Stimulated activated CD8-positive, alpha-beta memory T cell treated with anti-CD3 and anti-CD28 coated beads, Interleukin-4, amount 100 ng/mL, for 24 hours (primary cell): ENCODE measurements around the gene PANX3.

Experiments
- DNase-seq: peaks from one replicate; pipeline ENCODE4 v3.0.0-alpha.2; 2020; ENCODE audit warnings: low read depth

PANX3 gene

DNA sequence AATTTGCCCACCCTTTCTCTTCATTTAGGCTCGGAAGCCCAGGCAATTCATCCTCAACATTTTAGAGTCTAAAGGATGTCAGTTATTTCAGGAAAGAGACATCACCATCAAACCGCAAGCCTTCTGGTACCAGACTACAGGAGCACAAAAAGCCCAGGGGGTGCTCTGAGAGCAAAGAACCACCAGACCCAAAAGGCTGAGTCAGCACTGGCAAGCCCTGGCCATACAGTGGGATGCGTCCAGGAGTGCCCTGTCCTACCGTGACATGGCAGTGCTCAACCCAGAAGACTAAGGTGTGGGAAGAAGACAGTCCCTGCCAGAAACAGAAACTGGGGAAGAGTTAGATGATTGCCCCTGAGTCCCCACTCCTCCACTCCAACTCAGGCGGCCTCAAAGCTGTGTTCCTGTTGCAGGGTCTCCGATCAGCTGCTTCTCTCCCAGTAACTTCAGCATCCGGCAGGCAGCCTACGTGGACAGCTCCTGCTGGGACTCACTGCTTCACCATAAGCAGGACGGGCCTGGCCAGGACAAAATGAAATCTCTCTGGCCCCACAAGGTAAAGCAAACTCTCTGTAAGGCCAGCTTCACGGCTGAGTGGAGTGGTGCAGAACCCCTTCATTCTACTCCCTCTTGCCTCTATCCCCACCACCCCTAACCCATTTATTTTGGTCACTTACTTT lies 1.5 kb downstream of the PANX3 start:
- DNase-seq: no peak

DNA sequence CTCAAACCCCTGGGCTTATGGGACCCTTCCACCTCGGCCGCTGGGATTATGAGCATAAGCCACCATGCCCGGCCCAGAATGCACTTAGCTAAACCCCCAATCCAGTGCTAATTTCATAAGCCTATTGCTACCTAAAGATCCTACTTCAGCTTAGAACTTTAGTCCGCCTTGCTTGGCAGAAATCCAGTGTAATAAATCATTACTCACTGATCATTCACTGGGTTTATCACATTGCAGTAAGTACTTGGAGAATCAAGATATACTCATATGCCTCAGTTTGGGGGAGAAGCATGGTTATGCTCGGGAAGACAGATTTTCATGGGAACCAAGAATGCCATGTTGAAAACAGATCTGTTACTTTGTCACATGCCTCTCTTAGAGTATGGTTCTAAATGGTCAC lies 7.6 kb downstream of the PANX3 start:
- no peak for DNase-seq

DNA sequence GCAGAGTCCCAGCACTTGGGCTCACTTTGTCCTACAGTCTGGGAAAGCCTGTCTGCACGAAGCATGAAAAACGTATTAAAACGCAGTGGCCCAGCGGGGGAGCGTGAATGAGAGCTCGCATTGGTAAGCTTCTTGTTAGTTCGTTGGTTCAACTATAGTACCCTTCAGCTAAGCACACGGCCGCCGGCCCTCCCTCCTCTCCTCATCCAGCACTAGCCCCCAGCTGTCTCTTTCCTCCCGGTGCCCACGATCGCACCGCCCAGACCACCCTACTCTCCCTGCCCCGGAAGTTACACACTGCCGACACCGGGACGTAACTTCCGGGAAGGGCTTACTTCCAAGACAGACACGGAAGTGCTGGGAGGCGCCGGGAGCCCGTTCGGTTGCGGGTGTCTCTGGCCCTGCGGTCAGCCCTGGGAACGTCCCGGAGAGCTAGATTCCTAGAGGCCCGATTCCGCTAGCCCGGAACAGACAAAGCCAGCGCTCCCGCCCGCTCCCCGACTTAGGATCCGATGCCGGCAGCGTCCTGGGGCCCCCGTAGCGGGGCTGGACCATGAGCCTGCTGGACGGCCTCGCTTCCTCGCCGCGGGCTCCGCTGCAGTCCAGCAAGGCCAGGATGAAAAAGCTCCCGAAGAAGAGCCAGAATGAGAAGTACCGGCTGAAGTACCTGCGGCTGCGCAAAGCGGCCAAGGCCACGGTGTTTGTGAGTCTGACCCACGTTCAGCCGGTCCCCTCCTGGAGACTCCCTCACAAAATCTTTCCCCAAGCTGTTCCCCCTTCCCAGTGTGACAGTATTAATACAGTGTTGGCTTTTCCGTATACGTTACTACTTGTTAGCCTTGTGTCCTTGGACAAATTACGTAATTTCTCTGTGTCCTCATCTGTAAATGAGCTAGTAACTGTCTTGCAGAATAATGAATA lies 11.6 kb downstream of the PANX3 start, which contains the start of gene TBRG1:
Gene TBRG1 (plus strand): TSS at position 334 of the 921 bp plus-strand sequence. CDS start 220 bp downstream, at position 554.
- peak; percentile 76 for DNase-seq

DNA sequence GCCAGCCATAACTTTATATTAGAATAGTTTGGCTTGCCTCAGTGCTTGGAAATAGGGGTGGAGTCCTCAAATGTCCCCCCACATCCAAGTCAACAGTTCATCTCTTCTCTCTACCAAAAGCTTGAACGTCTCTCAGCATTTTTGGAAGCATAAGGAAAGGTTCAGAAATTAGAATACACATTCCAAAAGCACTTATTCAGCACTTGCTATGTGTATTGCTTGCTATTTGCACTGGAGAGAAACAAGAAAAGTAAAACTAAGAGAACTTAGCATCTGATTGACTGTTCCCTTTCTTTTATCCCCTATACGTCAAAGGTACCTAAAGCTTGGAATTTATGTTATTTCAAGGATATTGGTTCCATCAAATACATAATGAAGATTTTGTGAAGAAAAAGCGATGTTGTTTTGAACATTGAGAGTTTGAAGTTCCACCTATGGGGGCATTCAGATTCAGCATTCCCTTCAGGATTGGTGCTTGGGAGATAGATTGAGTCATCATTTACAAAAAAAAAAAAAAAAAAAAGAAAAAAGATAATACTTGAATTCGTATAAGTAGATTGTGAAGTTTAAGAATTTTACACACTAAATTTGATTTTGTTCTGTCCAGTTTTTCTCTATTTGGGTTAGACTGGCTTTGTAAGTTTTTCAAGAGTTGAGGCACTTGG lies 12.8 kb downstream of the PANX3 start:
- DNase-seq: no peak

DNA sequence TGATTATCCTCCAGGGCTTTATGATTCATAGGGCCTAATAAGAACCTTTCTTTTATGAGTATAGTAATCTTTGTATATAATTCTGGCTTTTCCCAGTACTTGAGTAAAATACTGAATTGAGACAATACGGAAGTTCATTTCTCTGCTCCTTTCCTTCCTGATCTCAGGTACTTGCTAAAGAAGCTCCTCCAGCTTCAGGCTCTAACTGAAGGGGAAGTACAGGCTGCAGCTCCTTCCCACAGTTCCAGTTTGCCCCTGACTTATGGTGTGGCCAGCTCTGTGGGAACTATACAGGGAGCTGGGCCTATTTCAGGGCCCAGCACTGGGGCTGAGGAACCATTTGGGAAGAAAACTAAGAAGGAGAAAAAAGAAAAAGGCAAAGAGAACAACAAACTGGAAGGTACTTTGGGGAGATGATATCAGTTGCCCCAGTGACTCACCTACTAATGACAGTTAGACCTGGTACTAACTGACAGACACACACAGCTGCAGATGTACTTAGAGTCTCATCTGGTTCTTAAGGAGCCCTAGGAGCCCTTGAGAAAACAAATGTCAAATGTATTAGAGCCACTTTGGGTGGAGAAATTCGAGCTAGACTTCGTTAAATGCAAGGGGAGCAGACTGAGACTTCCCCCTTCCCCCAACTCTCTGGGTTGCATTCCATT lies 14.4 kb downstream of the PANX3 start:
- no peak for DNase-seq

DNA sequence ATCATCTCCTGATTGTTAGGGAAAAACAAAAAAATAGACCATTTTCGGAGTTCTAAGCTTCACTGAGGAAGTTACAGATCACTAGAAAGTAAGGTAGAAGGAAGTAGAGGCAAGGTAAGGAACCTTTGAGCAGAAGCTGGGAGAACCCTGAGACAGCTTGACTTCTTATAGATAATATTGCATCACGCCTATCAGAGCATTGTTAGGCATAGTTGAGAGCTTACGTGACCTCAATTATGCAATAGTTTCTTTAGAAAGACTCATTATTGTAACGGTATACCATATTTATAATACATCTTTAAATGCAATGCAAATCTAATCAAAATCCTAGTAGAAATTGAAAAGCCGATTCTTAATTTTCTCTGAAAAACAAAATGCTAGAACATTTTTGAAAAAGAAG lies 16.3 kb downstream of the PANX3 start:
- DNase-seq: no peak

DNA sequence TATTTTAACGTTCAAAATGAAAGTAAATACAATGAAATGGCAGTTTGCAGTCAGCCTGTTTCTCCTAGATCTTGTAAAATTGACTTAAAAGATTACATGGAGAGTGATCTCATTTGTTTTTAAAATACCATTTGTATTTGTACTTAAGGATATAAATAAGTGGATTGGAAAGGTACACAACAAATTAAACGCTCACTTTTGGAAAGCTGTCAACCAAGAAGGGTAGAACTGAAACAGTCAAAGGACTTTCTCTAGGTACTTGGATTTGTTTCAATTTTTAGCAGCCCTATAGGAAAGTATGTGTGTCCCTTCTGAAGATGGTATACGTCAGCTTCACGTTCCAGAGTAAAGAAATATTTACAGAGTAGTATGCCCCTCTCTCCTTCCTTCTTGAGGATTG lies 18.7 kb downstream of the PANX3 start:
- DNase-seq: no peak

DNA sequence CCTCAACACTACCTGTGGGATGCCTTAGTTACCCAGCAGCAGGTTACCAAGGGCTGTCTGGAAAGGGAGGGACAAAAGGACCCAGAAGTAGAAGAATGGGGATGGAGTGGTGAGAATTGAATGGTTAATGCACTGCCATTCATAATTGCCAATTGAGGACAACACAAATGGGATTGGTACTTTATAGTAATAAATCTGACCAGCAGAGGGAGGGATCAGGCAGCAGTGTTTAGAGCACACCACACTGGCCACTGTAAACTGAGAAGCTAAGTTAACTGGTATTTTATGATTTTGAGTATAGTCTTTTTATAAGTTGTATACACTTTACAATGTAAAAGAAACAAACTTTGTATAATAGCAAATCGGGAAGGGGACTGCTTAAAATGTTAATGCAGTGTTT lies 22.1 kb downstream of the PANX3 start:
- DNase-seq: no peak

DNA sequence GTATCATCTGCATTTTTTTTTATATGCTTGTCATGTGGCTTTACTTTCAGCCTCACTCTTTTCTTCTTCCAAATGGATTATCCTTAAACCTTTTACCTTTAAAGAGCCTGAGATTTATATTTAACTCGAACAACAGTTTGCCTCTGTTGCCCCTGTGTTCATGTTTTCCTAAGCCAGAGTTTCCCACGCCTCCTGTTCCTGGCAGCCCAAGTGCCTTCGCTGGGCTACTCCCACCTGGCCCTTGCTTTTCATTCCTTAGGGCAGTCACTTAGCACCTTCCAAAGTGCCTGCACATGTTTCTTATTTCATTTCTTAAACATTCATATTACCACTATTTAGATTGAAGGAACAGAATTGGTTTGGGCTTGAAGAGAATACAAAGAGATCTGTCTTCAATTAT lies 24.7 kb downstream of the PANX3 start:
- DNase-seq: no peak

DNA sequence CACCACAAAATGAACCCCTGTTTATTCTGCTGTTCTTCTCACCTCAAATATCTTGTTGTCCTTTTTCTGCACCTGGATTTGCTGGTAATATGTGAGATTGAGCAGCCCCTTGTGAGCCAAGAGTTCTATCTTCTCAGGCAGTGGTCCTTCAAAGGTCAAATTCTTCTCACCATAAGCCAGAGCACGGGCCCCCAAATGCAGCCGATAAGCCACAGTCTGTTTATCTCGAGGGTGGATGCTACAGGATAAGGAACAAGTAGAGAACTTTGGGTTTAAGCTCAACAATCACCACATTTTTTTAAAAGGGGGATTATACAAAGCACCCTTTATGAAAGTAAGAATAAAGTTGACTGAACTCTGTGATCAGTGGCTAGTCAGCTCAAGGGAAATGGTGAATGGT lies 27.3 kb downstream of the PANX3 start:
- DNase-seq: no peak

DNA sequence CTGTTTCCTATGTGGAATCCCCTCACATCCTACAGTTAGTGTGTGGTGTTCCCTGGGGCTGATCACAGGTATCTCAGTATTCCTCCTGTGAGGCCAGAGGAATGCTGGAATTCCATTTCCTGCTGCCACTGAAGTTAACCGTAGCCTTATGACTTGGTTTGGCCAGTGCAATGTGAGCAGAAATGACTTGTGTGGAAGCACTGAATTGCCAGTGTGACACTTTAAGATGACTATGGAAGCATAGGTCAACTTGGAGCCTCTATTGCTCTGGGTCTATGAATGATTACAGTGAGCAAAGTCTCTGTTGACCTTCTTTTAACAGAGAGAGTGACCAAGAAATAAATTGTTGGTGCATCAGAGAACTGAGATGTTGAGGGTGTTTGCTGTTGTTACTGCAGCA lies 28.0 kb downstream of the PANX3 start:
- no peak for DNase-seq

DNA sequence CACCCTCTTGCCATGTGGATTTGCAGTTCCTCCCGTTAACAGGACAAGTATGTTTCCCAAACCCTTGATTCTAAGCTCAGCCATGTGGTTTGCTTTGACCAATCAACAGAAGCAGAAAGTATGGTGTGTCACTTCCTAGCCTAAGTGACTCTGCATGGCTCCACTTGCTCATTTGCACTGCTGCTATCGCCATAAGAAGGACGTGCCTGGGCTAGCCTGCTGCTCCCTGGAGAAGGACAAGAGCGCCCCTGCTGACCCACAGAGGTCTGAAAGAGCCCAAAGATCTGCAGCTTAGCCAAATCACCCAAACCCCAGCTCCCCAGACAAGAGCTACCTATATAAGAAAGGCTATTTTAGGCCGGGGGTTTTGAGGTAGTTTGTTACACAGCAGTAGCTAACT lies 29.4 kb downstream of the PANX3 start:
- no peak for DNase-seq

DNA sequence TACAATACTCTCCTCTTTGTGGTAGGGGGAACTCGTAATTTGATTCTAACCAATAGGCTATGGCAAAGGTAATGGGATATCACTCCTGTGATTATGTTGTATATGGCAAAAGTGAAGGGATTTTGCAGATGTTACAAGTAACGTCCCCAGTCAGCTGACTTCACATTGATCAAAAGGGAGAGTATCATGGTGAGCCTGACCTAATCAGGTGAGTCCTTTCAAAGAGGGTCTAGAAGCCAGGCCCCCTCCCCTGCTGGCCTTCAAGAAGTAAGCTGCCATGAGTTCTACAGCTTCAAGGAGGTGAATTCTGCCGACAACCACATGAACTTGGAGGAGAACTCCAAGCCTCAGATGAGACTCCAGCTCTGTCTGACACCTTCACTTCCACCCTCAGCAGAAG lies 31.4 kb downstream of the PANX3 start:
- DNase-seq: no peak

DNA sequence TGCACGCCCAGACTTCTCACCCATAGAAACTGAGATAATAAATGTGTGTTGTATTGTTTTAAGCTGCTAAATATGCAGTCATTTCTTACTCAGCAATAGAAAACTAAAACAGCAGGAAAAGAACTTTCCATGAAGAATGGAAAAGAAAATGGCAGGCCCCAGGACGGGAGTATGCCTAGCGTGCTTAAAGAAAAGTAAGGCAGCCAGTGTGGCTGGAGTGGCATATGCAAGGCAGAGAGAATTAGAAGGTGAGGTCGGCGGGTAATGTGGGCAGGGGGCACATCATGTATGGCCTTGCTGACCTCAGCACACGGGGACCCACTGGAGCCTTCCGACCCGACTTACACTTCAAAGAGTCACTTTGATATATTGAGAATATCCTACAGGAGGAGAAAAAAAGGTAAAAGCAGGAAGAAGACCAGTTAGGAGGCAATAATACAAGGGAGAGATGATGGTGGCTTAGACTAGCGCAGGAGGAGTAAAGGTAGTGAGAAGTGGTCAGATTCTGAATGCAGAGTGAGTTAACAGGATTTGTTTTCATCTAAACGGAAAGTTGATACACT lies 31.9 kb downstream of the PANX3 start:
- no peak for DNase-seq

DNA sequence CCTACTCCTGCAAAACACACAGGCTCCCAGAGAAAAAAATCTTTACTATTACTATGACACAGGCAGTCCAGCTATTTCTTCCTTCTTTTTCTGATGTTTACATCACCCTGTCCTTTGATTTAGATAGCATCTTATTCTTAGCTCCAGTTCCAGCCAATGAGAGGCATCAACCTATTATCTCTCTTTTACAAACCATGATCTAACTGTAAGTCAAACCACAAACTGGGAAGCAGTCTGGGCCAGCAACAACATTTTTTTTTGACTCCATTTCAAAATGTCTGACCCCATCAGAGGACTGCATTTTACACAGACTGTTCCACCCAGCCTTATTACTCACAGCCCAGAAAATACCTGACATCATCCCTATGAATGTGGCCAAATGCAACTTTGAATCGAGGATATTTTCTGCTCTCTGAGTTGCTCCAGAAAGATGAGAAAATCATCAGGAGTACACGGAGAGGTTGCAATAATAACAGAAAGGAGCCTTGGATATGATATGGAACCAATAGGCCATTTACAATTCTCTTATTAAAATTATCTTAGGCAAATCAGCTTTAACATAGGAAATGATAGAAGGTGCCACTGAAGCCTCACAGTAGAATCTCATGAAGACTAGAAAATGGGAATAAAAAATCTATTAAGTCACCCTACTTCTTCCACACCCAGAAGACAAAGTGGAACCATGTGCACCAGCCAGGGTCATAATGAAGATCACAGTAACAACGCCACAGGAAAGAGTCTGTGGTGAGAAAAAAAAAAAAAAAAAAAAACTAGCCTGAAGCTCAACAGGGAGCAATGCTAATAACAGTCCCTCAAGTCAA lies 32.6 kb downstream of the PANX3 start:
- no peak for DNase-seq

DNA sequence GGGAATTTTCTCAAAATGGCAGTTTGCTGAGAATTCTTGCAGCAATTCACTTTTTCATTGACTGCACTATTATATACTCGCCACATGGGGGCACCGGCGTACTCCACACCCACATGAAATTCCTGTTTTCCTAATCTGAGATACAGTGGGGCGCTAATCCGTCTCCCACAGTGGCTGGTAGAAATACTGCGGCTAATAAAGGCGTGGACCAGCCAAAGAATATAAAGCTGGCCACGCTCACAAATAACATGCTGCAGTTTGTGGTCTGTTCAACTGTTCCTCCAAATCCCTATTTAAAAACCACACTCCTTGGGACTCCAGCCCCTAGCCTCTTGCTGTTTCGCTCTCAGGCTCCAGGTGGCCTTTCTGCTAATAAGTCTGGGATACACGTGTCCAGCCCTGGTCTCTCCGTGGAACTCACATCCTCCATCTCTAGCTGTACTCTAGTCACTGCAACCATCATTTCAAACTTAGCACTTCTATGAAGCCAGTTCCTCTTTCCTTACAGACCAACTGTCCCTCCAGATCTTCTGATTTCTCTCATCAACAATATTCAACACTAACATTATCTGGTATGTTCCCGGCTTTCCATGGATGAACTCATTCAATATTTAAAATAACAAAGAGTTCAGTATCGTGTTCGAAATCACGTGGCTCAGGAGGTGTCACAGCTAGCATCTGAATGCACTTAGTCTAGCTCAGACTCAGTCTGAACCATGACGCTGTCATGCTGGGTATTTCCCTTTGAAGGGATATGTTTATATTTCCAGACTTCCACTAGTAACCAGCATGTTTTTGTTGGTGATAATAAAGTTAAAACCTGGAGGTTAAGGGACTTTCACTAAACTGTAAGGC lies 33.4 kb downstream of the PANX3 start:
- no peak for DNase-seq

DNA sequence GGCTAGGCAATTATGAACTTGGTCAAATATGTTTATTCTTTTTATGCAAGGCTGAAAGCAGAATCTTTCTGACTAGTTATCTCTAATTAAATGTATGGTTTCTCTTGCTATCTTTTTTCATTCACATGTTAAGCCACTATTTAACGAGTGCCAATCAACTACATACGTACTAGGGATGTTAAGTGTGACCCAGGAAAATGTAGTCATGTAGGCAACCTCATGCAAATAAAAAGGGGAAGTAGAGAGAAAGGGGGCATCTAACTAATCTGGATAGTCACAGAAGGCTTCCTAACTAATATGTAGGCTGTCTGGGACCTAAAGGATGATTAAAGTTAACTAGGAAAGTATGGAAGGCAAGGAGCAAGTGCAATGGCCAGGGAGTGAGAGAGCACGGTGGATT lies 34.9 kb downstream of the PANX3 start:
- no peak for DNase-seq

DNA sequence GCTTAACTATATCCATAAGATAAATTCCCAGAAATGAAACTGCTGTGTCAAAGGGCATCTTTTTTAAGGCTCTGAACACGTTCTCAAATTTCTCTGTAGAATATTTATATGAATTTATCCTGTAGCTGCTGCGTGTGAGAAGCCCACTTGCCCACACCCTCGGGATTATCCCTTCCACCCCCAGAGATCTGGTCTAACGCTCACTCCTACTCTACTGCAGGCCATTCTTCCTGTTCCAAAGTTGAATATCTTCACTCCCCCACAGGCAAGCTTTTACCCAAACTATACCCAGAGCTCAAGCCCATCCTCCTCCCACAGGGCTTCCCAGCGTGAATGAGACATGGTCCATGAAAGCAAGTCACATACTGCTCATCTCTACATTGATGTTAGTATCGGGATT lies 37.4 kb downstream of the PANX3 start:
- DNase-seq: no peak

DNA sequence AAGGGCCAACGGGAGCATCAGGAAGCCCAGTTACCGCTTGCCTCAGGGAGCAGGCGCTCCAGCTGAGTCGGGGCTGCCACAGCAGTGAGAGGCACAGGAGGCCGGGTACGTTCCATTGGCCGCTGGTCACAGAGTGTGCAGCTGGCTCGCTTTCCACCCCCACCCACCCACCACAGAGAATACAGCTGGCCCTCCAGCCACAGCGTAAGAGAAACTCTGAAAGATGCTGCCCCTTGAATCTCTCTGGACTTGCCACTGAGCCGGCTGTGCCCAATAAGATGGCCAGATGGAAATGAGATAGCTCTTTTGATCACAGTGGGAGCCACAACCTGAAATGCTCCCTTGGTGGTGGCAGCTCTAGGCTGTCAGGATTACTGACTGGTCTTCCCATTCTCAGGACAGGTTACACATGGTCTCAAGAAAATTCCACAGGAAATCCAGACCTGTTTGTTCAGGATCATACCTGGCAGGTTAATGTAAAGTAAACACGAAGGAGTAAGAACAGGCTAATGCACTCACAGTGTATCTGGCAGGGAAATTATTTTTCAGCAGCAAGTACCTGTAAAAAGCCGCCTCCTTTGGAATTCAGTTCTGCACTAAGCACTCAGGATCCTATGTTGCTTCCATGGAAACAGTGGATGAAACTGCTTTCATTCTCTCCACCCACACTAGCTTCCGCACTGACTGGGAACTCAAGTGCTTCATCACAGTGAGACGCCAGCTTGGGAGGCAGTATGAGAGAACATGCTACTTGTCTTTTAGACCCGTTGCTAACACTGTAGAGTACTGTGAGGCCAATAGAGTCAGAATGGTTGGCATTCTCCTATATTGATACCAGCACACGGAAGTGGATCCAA lies 45.8 kb downstream of the PANX3 start:
- DNase-seq: no peak
